Neuronal stem cell (in vitro differentiated cells): ENCODE data around the gene RIPK1.
"Not testable (repeated sequence)": the region's sequence is repeated elsewhere in the genome, so short reads cannot be mapped to it uniquely, and the experiment has no call there.

Source experiments
- DNase-seq: peaks from one replicate; pipeline ENCODE4 v3.0.0-alpha.2; 2013; ENCODE audit warnings: low spot score
- H2AFZ ChIP-seq: one replicate; pipeline ENCODE4 v1.6.1; 2013; ENCODE audit warnings: mild to moderate bottlenecking, low read length, inconsistent platforms
- H2AK5ac ChIP-seq: 2 replicates; pipeline ENCODE4 v1.6.1; 2013; ENCODE audit warnings: low read depth, mild to moderate bottlenecking, inconsistent platforms, low read length, moderate library complexity, mixed read lengths
- H2BK120ac ChIP-seq: 2 replicates; pipeline ENCODE4 v1.6.1; 2013; ENCODE audit warnings: low read depth, mild to moderate bottlenecking, inconsistent platforms, low read length, moderate library complexity, mixed read lengths
- H2BK12ac ChIP-seq: one replicate; pipeline ENCODE4 v1.6.1; 2013; ENCODE audit warnings: low read length, inconsistent platforms
- H2BK15ac ChIP-seq: 2 replicates; pipeline ENCODE4 v1.6.1; 2013; ENCODE audit warnings: mild to moderate bottlenecking, low read length, inconsistent platforms, mixed read lengths
- H2BK5ac ChIP-seq: one replicate; pipeline ENCODE4 v1.6.1; 2013; ENCODE audit warnings: inconsistent platforms, mild to moderate bottlenecking, low read length, moderate library complexity
- H3K14ac ChIP-seq: one replicate; pipeline ENCODE4 v1.6.1; 2013; ENCODE audit warnings: low read length, inconsistent platforms
- H3K18ac ChIP-seq: 2 replicates; pipeline ENCODE4 v1.6.1; 2013; ENCODE audit warnings: low read length, inconsistent platforms
- H3K23ac ChIP-seq: 2 replicates; pipeline ENCODE4 v1.6.1; 2013; ENCODE audit warnings: low read depth, mild to moderate bottlenecking, mixed read lengths, low read length, inconsistent platforms; ENCODE audit not compliant: poor library complexity
- H3K27ac ChIP-seq: replicated peaks from 3 replicates; pipeline ENCODE4 v1.5.1; 2013; ENCODE audit warnings: low read length, inconsistent platforms
- H3K27me3 ChIP-seq, 3 experiments: 2 replicates each; pipeline ENCODE4 v1.6.1; 2013; ENCODE audit warnings: low read length in 3 of 3, mild to moderate bottlenecking in 2 of 3, inconsistent platforms in 1 of 3, low read depth in 1 of 3, mixed read lengths in 1 of 3, moderate library complexity in 1 of 3; ENCODE audit not compliant: control insufficient read depth in 3 of 3, insufficient read depth in 3 of 3
- H3K36me3 ChIP-seq, 2 donors: replicated peaks in 1 of 2; 2 replicates each; pipeline ENCODE4 v1.6.1; 2013; ENCODE audit warnings: low read length in 2 of 2; ENCODE audit not compliant: control insufficient read depth in 2 of 2, insufficient read depth in 2 of 2
- H3K4ac ChIP-seq: 2 replicates; pipeline ENCODE4 v1.6.1; 2013; ENCODE audit warnings: inconsistent platforms, mild to moderate bottlenecking, low read length, moderate library complexity
- H3K4me1 ChIP-seq, 2 donors: 1 replicate in 1 of 2; 2 replicates in 1 of 2; pipeline ENCODE4 v1.6.1; 2013; ENCODE audit warnings: low read length in 2 of 2, low read depth in 1 of 2; ENCODE audit not compliant: control insufficient read depth in 2 of 2, insufficient read depth in 1 of 2
- H3K4me2 ChIP-seq: one replicate; pipeline ENCODE4 v1.6.1; 2013; ENCODE audit warnings: mild to moderate bottlenecking, low read length, inconsistent platforms; ENCODE audit not compliant: insufficient read depth, poor library complexity, severe bottlenecking
- H3K4me3 ChIP-seq, 2 donors: 2 replicates each; pipeline ENCODE4 v1.5.1; 2013; ENCODE audit warnings: low read length in 2 of 2, mild to moderate bottlenecking in 2 of 2, inconsistent platforms in 1 of 2, moderate library complexity in 1 of 2
- H3K79me1 ChIP-seq: one replicate; pipeline ENCODE4 v1.6.1; 2013; ENCODE audit warnings: low read depth, mild to moderate bottlenecking, inconsistent platforms, low read length, moderate library complexity
- H3K9ac ChIP-seq: one replicate; pipeline ENCODE4 v1.6.1; 2013; ENCODE audit warnings: mild to moderate bottlenecking, low read depth, low read length, inconsistent platforms; ENCODE audit not compliant: poor library complexity
- H3K9me3 ChIP-seq, 2 donors: replicated peaks in 1 of 2; 2 replicates each; pipeline versions ENCODE3 to v1.6.1; 2013; ENCODE audit warnings: low read length in 2 of 2, mild to moderate bottlenecking in 2 of 2, inconsistent platforms in 1 of 2, low read depth in 1 of 2, mixed read lengths in 1 of 2, moderate library complexity in 1 of 2; ENCODE audit not compliant: control insufficient read depth in 2 of 2, insufficient read depth in 1 of 2
- H4K8ac ChIP-seq: one replicate; pipeline ENCODE4 v1.6.1; 2013; ENCODE audit warnings: low read depth, mild to moderate bottlenecking, inconsistent platforms, low read length, moderate library complexity
- H4K91ac ChIP-seq: one replicate; pipeline ENCODE4 v1.6.1; 2013; ENCODE audit warnings: low read length, low read depth, mild to moderate bottlenecking, inconsistent platforms; ENCODE audit not compliant: poor library complexity
- WGBS, 2 donors: extraction: QIAGEN DNeasy Blood & Tissue Kit; methylation state at CpG; one replicate each; pipeline ENCODE4 v1.1.7; 2013; ENCODE audit warnings: missing lambda C conversion rate in 2 of 2, mixed read lengths in 1 of 2; ENCODE audit not compliant: insufficient read length in 2 of 2, insufficient replicate concordance in 1 of 2; ENCODE audit errors: extremely low coverage in 2 of 2; 5-methylcytosine and 5-hydroxymethylcytosine counted together

Gene RIPK1

DNA sequence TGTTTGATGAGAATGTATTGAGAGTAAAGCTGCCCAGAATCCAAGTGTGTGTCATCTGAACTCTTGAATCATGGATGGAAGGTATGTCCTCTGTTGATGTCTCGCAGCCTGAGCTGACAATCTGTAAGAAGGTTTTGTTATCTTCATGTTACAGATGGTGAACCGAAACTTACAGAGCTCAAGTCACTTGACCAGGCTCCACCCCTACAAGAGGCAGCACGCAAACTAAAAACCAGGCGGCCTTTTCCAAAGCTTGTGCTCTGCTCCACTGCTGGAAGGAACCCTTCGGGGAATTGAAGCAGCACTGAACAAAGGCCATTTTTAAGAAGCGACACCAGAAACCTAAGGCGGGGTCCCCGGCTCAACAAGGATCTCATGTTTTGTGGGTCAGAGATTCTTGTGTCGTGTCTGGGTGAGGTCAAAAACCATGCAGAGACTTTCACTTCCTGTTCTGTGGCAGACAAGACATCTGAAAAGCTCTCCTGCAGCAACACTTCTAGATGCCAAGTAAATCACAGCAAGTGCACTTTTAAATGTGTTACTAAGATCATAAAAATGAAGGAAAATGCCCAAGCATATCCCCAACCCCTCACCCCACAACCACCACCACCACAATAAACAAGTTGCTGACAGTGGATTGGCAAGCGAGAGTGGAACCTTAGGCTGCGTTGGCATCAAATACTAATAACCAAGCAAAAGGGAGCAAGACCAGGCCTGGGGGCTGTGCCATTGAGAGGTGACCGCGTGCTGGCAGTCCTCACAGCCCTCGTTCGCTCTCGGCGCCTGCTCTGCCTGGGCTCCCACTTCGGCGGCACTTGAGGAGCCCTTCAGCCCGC lies 41.3 kb upstream of the RIPK1 start:
- Histone ChIP-seq H3K9me3 (peaks cover 2 to 3% of the 10 kb centered on the region in 2 donors), H3K27ac (peak overlapping the region; percentile 60), H2BK120ac (no peak overlapping the region), H2BK5ac (no peak overlapping the region), H2AK5ac (no peak overlapping the region), H3K36me3 (no peaks in the 10 kb centered on the region), H3K79me1 (peaks cover 2% of the 10 kb centered on the region), H2BK12ac (no peak overlapping the region), H4K8ac (no peak overlapping the region), H4K91ac (no peak overlapping the region), H3K4ac (no peak overlapping the region), H3K4me3 (no peak overlapping the region), H3K23ac (no peak overlapping the region), H3K9ac (no peak overlapping the region), H3K27me3 (no peaks in the 10 kb centered on the region), H3K4me1 (peaks cover 18 to 25% of the 10 kb centered on the region in 2 donors), H3K18ac (no peak overlapping the region), H3K14ac (no peak overlapping the region), H2BK15ac (no peak overlapping the region), H3K4me2 (no peak overlapping the region), H2AFZ (peak overlapping the region; percentile 46)
- no peak for DNase-seq
- WGBS, 2 donors, result no CpG with 5 or more reads among the region's 20 CpGs

DNA sequence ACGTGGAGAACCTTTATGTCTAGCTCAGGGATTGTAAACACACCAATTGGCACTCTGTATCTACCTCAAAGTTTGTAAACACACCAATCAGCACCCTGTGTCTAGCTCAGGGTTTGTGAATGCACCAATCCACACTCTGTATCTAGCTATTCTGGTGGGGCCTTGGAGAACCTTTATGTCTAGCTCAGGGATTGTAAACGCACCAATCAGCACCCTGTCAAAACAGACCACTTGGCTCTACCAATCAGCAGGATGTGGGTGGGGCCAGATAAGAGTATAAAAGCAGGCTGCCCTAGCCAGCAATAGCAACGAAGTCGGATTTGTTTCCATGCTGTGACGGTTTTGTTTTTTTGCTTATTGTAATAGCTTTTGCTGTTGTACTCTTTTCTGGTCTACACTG lies 40.1 kb upstream of the RIPK1 start:
- no CpG with 5 or more reads among the region's 5 CpGs for WGBS, 2 donors
- not testable (repeated sequence) for H2AK5ac ChIP-seq

GRCh38 chr6:3031857-3032640 lies 36.2 kb upstream of the RIPK1 start:
- Histone ChIP-seq H3K4me1 (peaks cover 0 to 7% of the 10 kb centered on the region in 2 donors), H2BK5ac (no peak overlapping the region), H2BK15ac (no peak overlapping the region), H3K27ac (no peak overlapping the region), H2AFZ (no peak overlapping the region), H3K14ac (no peak overlapping the region), H2BK12ac (no peak overlapping the region), H3K4me2 (no peak overlapping the region), H3K18ac (peak overlapping the region; percentile 49), H4K91ac (no peak overlapping the region), H2BK120ac (no peak overlapping the region), H3K23ac (no peak overlapping the region), H3K4me3 (no peak overlapping the region), H3K27me3 (peaks cover 0 to 3% (median 0%) of the 10 kb centered on the region in 3 experiments), H3K79me1 (peaks cover 2% of the 10 kb centered on the region), H3K4ac (no peak overlapping the region), H2AK5ac (no peak overlapping the region), H3K9ac (no peak overlapping the region), H4K8ac (no peak overlapping the region), H3K9me3 (peaks cover 2 to 4% of the 10 kb centered on the region in 2 donors), H3K36me3 (no peaks in the 10 kb centered on the region)
- no peak for DNase-seq
- WGBS, 2 donors, result no CpG with 5 or more reads among the region's 15 CpGs

More for the DNA sequence above, 40.1 kb upstream of the RIPK1 start:
- H3K4me3 ChIP-seq, H4K8ac ChIP-seq, H3K9me3 ChIP-seq, H3K36me3 ChIP-seq, H3K23ac ChIP-seq, H2AFZ ChIP-seq, H3K18ac ChIP-seq, H3K27me3 ChIP-seq, H2BK5ac ChIP-seq, H4K91ac ChIP-seq, DNase-seq, H3K27ac ChIP-seq, H3K9ac ChIP-seq, H3K79me1 ChIP-seq, H3K4ac ChIP-seq, H2BK120ac ChIP-seq, H2BK12ac ChIP-seq, H3K4me2 ChIP-seq, H2BK15ac ChIP-seq, H3K14ac ChIP-seq: not testable (repeated sequence)
- peaks cover 18 to 21% of the 10 kb centered on the region in 2 donors for H3K4me1 ChIP-seq

DNA sequence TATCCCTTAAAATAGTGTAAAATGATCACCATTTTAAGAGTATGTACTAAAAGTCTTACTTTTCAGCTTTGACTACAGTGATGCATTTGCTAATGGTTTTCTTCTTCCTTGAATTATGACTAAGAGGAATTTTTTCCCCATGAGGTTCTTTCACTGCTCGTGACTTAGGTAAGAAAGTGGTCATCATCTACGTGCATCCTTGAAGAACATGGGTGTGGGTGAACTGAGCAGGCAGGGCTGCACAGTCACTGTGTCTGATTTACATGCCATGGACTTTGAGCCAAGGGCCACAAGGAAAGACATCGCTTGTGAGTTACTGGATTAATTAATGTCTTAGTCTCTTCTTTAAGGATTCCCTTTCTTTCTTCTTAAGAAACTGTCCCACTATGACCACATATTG lies 35.3 kb upstream of the RIPK1 start:
- H3K23ac ChIP-seq, result no peak overlapping the region
- no peak overlapping the region for H2AFZ ChIP-seq
- H3K14ac ChIP-seq, result no peak overlapping the region
- no peaks in the 10 kb centered on the region for H3K36me3 ChIP-seq
- H3K9me3 ChIP-seq, result peaks cover 2 to 4% of the 10 kb centered on the region in 2 donors
- no peak overlapping the region for H2BK15ac ChIP-seq
- H3K9ac ChIP-seq, result no peak overlapping the region
- H2BK5ac ChIP-seq, result no peak overlapping the region
- H4K8ac ChIP-seq, result no peak overlapping the region
- peaks cover 2% of the 10 kb centered on the region for H3K79me1 ChIP-seq
- H3K27ac ChIP-seq, result no peak overlapping the region
- no peak overlapping the region for H3K4me2 ChIP-seq
- H4K91ac ChIP-seq, result no peak overlapping the region
- H2BK12ac ChIP-seq, result no peak overlapping the region
- H3K4me1 ChIP-seq, result peaks cover 0 to 4% of the 10 kb centered on the region in 2 donors
- no peak overlapping the region for H3K4me3 ChIP-seq
- no peak overlapping the region for H3K4ac ChIP-seq
- no peak overlapping the region for H3K18ac ChIP-seq
- no peak overlapping the region for H2AK5ac ChIP-seq
- WGBS, 2 donors, result no CpG with 5 or more reads among the region's 3 CpGs
- H3K27me3 ChIP-seq, result peaks cover 0 to 3% (median 0%) of the 10 kb centered on the region in 3 experiments
- no peak for DNase-seq
- H2BK120ac ChIP-seq, result no peak overlapping the region
